HG02884 (cell line): ENCODE results near the gene GPS1.

ENCODE experiments used
- ATAC-seq: cut with Tn5 transposase; IDR thresholded peaks from one replicate; pipeline ENCODE4 v1.9.1; 2021; ENCODE audit warnings: mild to moderate bottlenecking, moderate library complexity; ENCODE audit not compliant: unreplicated experiment

The GPS1 gene

GRCh38 chr17:82056729-82057621 lies 5.3 kb downstream of the GPS1 start:
- ATAC-seq: no peak

DNA sequence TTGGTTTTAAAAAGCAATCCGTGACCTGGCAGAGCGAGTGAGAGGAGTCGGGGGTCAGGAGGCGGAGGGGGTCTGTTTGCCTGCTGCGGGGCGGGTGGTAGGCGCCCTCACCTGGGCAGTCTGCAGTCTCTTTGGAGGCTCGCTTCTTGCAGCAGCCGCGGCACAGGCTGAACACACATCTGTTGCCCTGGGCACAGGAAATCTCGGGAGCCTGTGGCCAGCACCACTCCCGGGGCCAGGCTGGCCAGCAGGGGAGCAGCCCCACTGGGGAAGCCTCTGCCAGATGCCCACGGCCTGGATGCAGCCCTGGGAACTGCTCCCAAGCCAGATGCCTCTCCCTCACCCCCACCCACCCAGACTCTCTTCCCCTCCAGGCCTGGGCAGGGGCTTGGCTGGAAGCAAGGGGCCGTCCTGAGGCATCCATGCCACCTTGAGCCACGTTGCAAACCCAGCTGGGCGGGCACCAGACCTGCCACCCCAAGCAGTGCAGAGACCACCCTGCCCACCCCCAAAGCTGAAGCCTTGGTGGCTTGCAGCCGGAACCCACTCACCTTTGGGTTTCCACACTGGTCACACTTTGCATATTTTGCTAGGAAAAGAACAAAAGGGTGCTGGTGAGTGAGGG lies 6.6 kb downstream of the GPS1 start:
- no peak for ATAC-seq

DNA sequence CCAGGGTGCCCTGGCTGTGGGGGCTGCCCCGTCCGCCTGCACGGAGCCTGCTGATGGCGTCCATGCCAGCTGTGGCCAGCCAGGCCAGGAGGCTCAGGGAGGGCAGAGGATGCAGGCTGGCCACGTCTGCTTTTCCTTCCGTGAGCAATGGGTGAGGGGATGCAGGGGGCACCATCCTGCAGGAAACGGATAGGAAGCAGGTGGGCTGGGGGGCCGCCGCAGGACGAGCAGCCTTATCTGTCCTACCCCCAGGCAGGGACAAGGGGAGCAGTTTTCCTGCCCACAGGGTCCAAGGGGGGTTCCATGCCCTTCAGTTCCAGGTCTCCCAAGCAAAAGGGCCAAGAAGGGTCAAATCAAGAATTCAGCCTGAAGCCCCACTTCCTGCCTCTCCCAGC lies 7.2 kb downstream of the GPS1 start:
- no peak for ATAC-seq

DNA sequence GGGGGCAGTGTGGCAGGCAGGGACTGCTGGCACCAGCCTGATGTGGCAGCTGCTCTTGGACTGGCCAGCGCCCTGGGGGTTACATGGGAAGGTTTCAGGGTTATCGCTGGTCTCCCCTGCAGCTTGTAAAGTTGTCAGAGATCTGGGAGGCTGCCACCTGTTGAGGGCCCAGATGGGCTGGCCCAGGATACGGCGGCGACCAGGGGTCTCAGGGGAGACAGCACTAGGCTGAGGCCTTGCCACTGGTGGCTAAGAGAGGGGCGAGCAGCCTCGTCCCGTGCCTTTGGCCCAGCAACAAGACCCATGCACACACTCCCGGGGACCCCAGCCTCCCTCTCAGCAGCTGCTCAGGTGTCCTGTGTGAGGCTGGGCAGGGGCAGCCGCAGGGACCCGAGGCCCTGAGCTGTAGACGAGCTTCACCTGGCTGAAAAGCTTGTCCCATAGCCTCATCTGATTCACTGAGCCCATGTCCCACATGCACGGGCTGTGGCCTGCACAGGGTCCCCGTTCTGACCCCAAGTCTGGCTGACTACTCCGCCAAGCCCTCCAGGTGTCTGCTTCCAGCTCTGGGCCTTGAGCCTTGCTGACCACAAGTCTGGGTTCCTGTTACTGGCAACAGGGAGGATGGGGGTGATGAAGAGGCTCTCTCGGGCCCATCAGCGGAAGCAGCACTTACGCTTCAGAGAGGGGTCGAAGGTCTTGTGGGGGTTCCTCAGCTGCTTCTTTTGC lies 7.7 kb downstream of the GPS1 start:
- no peak for ATAC-seq

GRCh38 chr17:82060001-82060380 lies 8.3 kb downstream of the GPS1 start:
- ATAC-seq: no peak

DNA sequence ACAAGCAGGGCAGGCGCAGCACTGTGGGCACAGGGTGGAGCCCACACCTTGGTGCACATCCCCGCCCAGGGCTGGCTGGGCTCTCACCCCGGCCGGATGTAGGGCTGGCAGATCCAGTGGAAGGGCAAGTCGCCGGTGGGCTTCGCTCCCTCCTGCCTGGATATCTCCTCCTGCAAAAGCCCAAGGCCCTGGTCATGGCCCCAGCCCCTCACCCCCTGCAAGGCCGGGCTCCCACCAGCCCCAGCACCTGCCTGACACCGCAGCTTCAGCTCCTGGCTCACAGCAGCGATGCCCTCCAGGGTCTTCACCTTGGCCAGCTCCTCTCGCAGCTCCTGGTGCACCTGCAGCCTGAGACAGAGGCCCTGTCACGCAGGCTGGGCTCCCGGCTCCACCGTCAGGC lies 8.9 kb downstream of the GPS1 start:
- no peak for ATAC-seq

GRCh38 chr17:82061047-82061925 lies 9.6 kb downstream of the GPS1 start:
- no peak for ATAC-seq

GRCh38 chr17:82062076-82062983 lies 10.6 kb downstream of the GPS1 start:
- no peak for ATAC-seq

DNA sequence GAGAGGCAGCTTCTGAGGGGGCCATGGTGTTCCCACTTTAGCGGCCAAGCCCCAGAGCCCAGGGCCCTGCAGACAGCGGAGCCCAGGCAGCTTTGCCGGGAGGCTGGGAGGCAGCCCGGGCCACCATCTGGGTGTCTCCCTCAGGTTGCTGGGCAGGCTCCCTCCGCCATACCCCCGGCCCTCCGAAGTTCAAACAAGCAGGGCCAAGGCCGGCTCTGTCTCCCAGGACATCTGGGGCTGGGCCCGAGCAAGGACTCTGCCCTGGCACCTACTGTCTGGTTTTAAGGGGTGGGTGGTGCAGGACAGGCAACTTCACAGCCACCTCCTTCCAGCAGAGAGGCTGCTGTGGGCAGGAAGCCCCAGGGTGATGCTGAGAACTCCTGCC lies 11.3 kb downstream of the GPS1 start:
- no peak for ATAC-seq

DNA sequence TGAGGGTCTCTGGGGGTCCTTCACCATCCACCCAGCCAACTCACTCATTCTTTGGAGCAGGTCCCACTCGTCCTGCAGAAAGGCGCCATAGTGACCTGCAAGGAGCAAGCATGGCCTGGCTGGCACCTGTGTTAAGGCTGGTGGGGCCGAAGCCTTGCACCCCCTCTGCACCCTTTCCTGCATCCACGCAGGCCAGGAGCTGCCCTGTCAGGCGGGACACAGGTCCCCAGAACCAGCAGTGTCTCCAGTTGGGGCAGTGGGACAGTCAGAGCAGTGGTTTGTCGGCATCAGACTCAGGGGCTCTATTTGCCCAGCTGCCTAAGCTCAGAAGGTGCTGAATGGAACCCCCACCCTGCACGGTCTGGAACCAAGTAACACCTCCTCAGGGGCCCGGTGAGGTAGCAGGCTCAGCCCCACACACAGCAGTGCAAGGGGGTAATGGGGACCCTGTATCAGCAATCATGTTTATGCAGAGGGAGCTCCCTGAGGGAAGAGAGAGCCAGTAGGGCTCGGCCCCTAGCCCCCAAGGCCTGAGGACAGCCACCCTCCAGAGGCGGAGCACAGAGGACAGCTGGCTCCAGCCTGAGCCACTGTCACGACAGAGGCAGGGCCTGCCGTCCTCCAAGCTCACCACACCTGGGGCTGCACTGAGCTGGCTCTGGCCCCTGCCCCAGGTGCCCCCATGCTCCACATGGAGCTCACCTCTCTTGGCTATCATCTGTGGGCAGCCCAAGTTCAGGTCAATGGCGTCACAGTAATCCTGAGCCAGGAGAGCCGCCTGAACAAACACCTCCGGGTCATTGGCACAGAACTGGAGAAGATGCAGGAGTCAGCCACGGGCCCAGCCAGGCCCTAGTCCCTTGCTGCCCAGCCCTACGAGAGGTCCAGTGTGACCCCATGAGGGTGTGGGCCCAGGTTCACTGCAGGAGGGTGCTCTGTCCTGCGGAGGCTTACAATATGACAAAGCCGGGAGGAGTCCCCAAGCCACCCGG lies 12.0 kb downstream of the GPS1 start:
- no peak for ATAC-seq

- no peak for ATAC-seq
These were observed 12.9 kb downstream of the GPS1 start for GRCh38 chr17:82064433-82065192.

GRCh38 chr17:82065193-82065637 lies 13.5 kb downstream of the GPS1 start:
- ATAC-seq: no peak

- ATAC-seq: no peak
These were observed 14.1 kb downstream of the GPS1 start, which contains the start of gene DUS1L for GRCh38 chr17:82065638-82066303. Gene DUS1L (minus strand): TSS chr17:82065804. CDS start chr17:82065059, 745 bp downstream.

DNA sequence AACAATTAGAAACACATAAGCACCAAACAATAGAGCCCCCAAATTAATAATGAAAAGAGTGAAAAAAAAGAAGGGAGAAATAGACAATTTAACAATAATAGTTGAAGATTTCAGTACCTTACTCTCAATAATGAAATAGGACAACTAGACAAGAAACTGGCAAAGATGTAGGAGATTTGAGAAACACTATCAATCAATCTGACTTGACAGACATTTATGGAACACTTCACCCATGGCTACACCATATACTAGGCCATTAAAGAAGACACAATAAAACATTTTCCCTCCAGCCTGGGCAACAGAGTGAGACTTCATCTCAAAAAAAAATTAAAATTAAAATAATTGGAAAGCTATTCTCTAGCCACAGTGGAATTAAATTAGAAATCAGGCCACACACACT lies 18.9 kb downstream of the GPS1 start:
- ATAC-seq: no peak

- ATAC-seq: no peak
These were observed 21.1 kb downstream of the GPS1 start for GRCh38 chr17:82072827-82073226.

GRCh38 chr17:82073446-82073845 lies 21.7 kb downstream of the GPS1 start:
- no peak for ATAC-seq
